Cardiac fibroblast (primary cell): Measurements from ENCODE around the gene SMCR8.
"Not testable (repeated sequence)": the region's sequence is repeated elsewhere in the genome, so short reads cannot be mapped to it uniquely, and the experiment has no call there.

Source experiments
- DNase-seq, 2 donors: peaks; one replicate each; pipeline versions ENCODE4 v3.0.0 to v3.0.0-alpha.2; 2010; ENCODE audit warnings: low read depth in 2 of 2
- H3K4me3 ChIP-seq, 2 donors: replicated peaks in 1 of 2; 1 replicate in 1 of 2; 2 replicates in 1 of 2; pipeline ENCODE4 v1.5.1; 2011; ENCODE audit warnings: low read depth in 2 of 2, low read length in 2 of 2, mild to moderate bottlenecking in 2 of 2, moderate library complexity in 1 of 2
- TF ChIP-seq, protein P1 (sequence below): IDR thresholded peaks from one replicate; pipeline ENCODE4 v1.5.1; 2011; ENCODE audit warnings: low read depth, mild to moderate bottlenecking, low read length, inconsistent platforms

The SMCR8 gene

DNA sequence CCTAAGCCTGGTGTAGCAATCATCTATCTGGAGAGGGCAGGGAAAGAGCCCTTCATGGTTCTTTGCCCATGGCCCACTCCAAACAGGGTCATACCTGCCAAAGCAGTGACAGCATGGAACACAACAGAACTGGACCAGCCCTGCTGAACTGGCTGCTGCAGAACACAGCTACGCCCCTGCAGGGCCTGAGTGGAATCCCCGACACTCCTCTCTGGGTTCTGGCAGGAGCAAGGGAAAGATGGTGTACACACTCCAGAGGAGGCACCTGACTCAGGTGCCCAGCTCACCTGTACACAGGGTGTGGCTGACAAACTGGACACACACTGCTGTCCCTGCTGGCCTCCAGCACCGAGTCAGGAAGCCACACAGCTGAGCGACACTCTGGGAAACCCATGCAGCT, 34.8 kb upstream of the SMCR8 start:
- H3K4me3 ChIP-seq: no peak overlapping the region
- DNase-seq: no peak
- TF ChIP-seq, protein P1, sequence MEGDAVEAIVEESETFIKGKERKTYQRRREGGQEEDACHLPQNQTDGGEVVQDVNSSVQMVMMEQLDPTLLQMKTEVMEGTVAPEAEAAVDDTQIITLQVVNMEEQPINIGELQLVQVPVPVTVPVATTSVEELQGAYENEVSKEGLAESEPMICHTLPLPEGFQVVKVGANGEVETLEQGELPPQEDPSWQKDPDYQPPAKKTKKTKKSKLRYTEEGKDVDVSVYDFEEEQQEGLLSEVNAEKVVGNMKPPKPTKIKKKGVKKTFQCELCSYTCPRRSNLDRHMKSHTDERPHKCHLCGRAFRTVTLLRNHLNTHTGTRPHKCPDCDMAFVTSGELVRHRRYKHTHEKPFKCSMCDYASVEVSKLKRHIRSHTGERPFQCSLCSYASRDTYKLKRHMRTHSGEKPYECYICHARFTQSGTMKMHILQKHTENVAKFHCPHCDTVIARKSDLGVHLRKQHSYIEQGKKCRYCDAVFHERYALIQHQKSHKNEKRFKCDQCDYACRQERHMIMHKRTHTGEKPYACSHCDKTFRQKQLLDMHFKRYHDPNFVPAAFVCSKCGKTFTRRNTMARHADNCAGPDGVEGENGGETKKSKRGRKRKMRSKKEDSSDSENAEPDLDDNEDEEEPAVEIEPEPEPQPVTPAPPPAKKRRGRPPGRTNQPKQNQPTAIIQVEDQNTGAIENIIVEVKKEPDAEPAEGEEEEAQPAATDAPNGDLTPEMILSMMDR: no peak

DNA sequence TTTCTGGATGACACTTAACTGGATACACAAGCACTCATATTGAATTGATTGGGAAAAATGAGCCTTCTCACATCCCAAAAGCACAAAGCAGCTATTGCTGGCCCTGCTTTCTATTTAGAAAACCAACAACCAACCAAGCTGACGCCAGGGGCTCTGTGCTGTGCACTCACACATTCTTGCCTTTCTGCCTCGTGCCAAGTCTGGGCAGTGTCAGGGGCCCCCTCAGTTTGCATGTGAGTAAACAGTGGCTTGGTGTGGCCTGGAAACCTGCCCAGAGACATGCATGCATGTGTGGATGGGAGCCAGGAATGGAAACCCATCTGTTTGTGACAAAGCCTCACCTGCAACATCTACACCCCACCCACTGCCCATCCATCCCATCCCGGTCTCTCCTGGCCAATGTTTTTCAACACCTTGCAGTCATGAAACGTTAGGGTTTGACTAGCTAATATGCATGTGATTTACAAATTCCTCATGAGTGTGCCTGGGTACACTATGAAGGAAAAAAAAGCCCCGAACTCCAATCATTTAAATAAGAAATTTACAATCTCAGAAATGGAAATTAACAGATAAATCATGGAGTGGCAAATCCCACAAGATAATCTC, 34.2 kb upstream of the SMCR8 start:
- TF ChIP-seq, protein P1: no peak
- DNase-seq: peak in 1 of 2 donors; percentile 30
- no peak overlapping the region for H3K4me3 ChIP-seq

DNA sequence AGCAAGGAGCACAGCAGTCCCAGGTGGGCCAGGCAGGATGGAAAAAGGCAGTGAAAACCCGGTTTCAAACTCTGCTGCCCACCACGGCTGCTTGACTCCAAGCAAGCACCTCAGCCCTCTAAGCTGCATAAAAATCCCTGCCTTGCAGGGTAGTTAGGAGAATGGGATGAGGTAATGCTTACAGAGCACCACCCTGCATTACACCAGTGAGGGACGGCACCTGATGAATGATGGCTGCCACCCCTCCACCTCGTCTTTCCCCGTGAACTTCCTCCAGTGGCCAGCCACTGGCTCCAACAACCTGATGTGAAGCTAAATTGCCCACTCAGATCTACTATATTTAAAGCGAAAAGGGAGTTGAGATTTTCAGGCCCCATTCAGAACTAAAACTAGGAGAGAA, 33.3 kb upstream of the SMCR8 start:
- DNase-seq: no peak
- no peak overlapping the region for H3K4me3 ChIP-seq

DNA sequence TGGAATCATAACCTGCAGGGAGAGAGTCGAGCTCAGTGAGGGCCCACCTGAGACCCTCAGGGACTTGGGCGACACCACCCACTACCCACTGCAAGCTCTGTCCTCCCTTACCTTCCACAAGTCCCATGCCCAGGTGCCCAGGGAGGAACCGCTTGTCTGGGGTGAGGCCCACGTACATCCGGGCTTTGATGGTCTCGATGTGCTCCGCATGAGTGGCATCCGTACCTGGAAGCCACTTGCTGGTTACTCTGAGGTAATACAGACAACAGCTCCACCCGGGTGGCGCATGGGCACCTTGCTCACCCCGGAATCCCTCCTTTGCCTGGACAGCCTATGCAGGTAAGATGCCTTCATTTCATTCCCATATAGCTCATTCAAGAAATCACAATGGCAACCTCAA, 29.8 kb upstream of the SMCR8 start:
- no peak for DNase-seq
- TF ChIP-seq, protein P1: no peak
- H3K4me3 ChIP-seq: no peak overlapping the region

More for the DNA sequence above, 33.3 kb upstream of the SMCR8 start:
- TF ChIP-seq, protein P1: no peak

DNA sequence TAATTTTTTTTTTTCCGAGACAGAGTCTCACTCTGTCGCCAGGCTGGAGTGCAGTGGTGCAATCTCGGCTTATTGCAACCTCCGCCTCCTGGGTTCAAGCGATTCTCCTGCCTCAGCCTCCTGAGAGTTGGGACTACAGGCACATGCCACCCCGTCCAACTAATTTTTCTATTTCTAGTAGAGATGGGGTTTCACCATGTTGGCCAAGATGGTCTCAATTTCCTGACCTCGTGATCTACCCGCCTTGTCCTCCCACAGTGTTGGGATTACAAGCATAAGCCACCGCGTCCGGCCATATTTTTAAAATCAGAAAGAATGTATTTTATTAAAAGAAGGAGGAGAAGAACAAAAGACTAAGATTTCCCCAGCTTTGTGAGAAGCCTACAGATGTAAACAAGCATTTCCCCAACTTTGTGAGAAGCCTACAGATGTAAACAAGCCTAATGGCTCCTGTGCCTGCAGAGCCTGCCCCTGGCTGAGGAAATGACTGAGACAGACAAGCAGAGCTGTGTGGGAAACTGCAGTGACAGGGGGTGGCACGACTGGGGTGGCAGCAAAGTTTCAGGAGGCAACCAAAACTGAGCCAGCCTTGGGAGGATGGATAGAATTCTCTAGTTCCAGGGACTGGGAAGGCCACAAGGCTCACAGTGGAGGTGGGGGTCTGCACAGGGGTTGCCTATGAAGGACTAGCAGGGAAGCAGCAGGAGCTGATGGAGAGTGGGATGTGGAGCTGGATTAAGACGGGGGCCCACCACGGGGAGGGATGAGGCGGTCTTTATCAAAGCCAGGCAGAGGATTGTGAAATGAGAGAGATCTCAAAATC, 23.2 kb upstream of the SMCR8 start:
- DNase-seq: no peak
- TF ChIP-seq, protein P1: no peak
- no peak overlapping the region for H3K4me3 ChIP-seq

DNA sequence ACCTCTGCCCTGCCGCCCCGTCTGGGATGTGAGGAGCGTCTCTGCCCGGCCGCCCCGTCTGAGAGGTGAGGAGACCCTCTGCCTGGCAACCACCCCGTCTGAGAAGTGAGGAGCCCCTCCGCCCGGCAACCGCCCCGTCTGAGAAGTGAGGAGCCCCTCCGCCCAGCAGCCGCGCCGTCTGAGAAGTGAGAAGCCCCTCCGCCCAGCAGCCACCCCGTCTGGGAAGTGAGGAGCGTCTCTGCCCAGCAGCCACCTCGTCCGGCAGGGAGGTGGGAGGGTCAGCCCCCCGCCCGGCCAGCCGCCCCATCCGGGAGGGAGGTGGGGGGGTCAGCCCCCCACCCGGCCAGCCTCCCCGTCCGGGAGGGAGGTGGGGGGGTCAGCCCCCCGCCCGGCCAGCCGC, 17.0 kb upstream of the SMCR8 start:
- H3K4me3 ChIP-seq, DNase-seq: not testable (repeated sequence)

DNA sequence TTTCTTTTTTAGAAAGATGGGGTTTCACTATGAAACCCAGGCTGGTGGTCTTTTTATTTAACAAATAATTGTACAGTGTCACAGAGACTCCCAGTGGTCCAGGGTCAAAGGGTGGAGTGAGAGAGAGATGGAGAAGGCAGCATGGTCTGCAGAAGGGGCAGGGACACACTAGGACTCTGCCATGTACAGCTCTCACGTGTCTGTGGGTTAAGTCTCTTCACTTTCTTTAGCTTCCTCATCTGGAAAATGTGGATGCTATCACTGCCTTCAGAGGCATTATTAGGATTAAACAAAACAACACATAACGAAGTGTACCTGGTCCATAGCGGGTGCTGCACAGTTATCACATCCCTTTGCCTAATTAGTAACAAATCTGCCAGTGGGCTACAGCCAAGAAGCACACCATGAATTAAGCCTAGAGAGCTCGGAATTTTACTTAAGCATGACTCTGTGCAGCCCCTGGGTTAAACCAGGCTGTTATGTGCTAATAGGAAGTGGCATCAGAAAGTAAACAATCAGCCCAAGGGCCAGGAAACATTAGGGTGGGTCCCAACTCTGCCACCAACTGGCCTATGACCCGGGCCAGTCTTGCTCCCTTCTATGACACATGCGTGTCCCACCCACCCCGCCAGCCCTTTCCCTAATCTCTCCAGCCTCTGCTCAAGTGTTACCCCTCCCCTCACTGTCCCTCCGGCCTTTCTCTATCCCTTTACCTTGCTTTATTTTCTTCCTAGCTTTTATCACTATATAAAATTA, 14.2 kb upstream of the SMCR8 start:
- DNase-seq: no peak
- TF ChIP-seq, protein P1: no peak
- no peak overlapping the region for H3K4me3 ChIP-seq

DNA sequence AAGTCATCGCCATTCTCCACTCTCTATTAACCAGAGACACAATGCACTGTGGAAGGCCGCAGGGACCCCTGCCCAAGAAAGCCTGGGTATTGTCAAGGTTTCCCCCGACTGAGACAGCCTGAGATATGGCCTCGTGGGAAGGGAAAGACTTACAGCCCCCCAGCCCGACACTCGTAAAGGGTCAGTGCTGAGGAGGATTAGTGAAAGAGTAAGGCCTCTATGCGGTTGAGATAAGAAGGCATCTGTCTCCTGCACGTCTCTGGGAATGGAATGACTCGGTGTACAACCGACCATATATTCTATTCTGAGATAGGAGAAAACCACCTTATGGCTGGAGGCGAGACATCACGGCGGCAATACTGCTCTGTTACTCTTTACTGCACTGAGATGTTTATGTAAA, 11.9 kb upstream of the SMCR8 start:
- DNase-seq, H3K4me3 ChIP-seq: not testable (repeated sequence)
